ENCODE results near the gene FAH.

GRCh38 chr15:80154336-80154735 lies 1.5 kb downstream of the FAH start:
- TF ChIP-seq EZH2phosphoT487 (IDR thresholded peaks at IDR 0.05; ENCODE audit: insufficient read depth, low read depth) (no peak), EZH2 (IDR thresholded peaks at IDR 0.05; ENCODE audit: insufficient read depth, poor library complexity, severe bottlenecking) (no peak)
